ENCODE measurements around the gene ZNF487.
"Not testable (repeated sequence)": the region's sequence is repeated elsewhere in the genome, so short reads cannot be mapped to it uniquely, and the experiment has no call there.

ZNF487 gene

DNA sequence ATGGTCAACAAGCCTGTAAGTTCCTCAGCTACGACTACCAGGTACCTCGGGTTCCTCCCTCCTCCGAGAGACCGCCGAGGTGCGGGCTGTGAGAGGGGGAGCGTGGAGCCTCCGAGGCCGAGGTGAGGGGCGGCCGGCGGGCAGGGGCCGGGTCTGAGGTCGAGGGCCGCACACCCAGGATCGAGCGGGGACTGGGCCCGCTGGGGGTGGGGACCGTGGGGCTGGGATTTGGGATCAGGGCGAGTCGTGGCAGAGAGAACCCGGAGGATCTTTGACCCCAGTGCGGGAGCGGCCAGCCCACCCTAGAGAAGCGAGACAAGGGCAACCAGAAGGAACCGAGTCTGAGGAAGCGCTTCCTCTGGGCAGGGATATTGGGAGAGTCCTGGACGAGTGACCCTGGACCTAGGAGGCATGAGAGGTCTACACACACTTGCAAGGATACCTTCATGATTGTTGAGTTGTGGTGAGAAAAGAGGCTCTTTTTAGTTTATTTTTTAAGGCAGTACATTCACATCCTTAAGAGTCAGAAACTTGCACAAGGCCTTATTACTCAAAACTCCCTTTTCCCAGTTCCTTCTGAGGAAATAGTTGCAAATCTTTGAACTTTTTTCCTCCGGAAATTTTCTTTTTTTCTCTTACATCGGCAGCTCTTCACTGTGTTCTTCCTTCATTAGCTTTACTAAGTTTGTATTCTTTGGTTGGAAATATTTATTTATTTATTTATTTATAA, 395 bp downstream of the ZNF487 start:
- peak; percentile 28 for DNase-seq (ENCODE audit: low read depth)

DNA sequence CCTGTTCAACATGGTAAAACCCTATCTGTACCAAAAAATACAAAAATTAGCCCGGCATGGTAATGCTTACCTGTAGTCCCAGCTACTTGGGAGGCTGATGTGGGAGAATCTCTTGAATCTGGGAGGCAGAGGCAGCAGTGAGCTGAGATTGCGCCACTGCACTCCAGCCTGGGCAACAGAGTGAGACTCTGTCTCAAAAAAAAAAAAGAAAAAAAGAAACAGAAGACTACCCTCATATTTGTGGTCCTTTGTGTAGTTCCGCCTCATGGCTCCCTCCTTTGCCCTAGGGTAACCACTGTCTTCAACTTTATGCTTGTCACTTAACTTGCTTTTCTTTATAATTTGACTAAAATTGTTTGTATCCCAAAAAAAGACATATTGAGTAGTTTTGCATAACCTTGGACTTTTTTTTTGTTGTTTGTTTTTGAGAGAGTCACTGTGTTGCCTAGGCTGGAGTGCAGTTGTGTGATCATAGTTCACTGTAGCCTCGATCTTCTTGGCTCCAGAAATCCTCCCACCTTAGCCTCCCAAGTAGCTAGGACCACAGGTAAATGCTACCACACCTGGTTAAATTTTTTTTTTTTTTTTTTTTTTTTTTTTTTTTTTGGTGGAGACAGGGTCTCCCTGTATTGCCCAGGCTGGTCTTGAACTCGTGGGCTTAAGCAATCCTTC, 3.7 kb downstream of the ZNF487 start:
- no peak for DNase-seq (ENCODE audit: low read depth)

DNA sequence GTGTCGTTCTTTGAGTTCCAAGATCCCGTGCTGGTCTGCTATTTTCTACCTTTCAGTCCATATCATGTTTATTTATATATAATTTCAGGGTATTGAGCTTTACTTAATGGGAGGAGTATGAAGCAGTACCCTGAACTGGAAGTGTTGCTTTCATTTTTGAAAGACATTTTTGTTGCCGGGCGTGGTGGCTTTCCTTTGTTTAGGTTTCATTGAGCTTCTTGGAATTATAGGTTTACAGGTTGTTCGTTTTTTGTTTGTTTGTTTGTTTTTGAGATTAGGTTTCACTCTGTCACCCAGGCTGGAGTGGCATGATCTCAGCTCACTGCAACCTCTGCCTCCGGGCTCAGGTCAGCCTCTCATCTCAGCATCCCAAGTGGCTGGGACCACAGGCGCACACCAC, 7.4 kb downstream of the ZNF487 start:
- no peak for DNase-seq (ENCODE audit: low read depth)

DNA sequence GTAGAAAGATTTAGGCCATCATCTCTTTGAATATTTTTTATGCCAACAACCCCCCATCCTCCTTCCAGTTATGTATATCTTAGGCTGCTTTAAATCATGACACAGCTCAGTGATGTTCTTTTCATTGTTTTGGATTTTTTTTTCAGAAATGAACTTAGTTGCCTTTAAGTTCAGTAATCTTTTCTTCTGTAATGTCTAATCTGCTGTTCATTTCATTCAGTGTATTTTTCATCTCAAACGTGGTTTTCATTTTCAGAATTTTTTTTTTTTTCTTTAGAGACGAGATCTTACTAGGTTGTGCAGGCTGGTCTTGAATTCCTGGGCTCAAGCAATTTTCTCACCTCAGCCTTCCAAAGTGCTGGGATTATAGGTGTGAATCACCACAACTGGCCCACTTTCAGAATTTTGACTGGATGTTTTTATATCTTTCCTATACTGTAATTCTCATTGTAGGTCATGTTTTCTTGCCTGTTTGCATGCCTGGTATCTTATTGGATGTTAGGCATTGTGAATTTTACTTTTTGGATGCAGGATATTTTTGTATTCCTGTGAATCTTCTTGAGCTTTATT, 8.1 kb downstream of the ZNF487 start:
- no peak for DNase-seq (ENCODE audit: low read depth)

- not testable (repeated sequence) for DNase-seq (ENCODE audit: low read depth)
These were observed 9.5 kb downstream of the ZNF487 start for GRCh38 chr10:43446219-43447017.

DNA sequence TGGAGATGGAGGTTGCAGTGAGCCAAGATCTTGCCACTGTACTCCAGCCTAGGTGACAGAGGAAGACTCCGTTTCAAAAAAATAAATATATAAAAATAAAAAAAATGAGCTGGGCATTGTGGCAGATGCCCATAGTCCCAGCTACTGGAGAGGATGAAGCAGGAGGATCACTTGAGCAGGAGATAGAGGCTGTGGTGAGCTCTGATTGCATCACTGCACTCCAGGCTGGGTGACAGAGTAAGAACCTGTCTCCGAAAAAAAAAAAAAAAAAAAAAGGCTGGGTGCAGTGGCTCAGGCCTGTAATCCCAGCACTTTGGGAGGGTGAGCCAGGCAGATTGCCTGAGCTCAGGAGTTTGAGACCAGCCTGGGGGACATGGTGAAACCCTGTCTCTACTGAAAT, 11.8 kb downstream of the ZNF487 start:
- no peak for DNase-seq (ENCODE audit: low read depth)

DNA sequence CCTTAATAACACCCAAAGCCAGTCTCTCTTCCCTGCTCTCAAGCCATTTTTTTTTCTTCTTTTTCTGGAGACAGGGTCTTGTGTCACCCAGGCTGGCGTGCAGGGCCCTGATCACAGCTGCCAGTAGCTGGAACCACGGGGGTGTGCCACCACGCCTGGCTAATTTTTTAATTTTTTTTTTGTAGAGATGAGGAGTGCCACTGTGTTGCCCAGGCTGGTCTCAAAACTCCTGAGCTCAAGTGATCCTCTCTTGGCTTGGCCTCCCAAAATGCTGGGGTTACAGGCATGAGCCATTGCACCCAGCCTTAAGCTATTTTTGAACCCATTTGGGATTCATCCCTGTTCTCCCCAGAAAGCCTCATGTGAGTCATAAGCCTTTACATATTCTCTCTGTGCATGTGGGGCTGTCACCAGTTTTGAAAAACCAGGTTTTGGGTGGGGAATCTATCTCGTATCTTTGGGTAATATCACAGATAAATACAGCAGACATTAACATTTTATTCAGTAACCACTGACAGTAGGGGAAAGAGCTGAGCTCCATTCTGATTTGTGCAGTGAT, 15.5 kb downstream of the ZNF487 start:
- no peak for DNase-seq (ENCODE audit: low read depth)

DNA sequence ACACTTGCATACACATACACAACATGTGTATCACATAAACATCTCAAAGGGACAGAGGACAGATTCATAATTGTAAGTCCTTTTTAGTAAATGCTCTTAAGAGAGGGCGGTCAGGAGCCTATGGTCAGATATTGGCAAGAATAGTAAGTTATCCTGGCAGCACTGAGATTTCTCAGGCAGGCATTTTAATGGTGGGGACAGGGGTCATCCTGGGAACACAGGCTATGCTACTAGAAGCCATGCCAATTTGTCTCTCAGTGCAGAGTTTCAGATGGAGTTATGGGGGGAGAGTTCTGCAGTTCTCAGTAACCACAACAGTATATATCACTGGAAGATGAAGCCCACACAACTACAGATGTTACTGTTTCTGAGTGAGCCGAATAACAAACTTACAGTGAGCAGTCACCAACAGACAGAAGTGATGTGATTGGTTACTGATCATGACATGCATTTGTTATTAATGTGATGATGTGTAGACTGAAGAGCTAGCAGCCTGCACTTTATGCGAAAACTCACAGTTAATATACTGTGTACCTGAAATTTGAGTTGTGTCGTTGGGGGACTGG, 16.4 kb downstream of the ZNF487 start:
- DNase-seq (ENCODE audit: low read depth) = no peak

DNA sequence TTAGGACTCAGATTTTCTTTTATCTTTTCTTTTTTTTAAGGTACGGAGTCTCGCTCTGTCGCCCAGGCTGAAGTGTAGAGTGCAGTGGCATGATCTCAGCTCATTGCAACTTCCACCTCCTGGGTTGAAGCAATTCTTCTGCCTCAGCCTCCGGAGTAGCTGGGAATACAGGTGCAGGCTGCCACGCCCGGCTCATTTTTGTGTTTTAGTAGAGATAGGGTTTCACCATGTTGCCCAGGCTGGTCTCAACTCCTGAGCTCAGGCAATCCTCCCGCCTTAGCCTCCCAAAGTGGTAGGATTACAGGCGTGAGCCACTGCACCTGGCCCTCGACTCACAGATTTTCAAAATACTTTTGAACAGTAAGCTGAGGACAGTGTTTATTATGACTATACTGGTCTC, 17.1 kb downstream of the ZNF487 start:
- DNase-seq (ENCODE audit: low read depth) = not testable (repeated sequence)

GRCh38 chr10:43456561-43456960, 19.6 kb downstream of the ZNF487 start:
- DNase-seq (ENCODE audit: low read depth) = not testable (repeated sequence)

GRCh38 chr10:43458227-43458626, 21.3 kb downstream of the ZNF487 start:
- no peak for DNase-seq (ENCODE audit: low read depth)

GRCh38 chr10:43461950-43462349, 25.0 kb downstream of the ZNF487 start:
- DNase-seq (ENCODE audit: low read depth) = peak; percentile 82

DNA sequence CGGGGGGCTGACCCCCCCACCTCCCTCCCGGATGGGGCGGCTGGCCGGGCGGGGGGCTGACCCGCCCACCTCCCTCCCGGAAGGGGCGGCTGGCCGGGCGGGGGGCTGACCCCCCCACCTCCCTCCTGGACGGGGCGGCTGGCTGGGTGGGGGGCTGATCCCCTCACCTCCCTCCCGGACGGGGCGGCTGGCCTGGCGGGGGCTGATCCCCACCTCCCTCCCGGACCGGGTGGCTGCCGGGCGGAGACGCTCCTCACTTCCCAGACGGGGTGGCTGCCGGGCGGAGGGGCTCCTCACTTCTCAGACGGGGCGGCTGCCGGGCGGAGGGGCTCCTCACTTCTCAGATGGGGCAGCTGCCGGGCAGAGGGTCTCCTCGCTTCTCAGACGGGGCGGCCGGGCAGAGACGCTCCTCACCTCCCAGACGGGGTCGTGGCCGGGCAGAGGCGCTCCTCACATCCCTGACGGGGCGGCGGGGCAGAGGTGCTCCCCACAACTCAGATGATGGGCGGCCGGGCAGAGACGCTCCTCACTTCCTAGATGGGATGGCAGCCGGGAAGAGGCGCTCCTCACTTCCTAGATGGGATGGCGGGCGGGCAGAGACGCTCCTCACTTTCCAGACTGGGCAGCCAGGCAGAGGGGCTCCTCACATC, 28.3 kb downstream of the ZNF487 start:
- not testable (repeated sequence) for DNase-seq (ENCODE audit: low read depth)

- not testable (repeated sequence) for DNase-seq (ENCODE audit: low read depth)
These were observed 28.8 kb downstream of the ZNF487 start for GRCh38 chr10:43465736-43466120.

GRCh38 chr10:43471146-43471545, 34.2 kb downstream of the ZNF487 start:
- no peak for DNase-seq (ENCODE audit: low read depth)

DNA sequence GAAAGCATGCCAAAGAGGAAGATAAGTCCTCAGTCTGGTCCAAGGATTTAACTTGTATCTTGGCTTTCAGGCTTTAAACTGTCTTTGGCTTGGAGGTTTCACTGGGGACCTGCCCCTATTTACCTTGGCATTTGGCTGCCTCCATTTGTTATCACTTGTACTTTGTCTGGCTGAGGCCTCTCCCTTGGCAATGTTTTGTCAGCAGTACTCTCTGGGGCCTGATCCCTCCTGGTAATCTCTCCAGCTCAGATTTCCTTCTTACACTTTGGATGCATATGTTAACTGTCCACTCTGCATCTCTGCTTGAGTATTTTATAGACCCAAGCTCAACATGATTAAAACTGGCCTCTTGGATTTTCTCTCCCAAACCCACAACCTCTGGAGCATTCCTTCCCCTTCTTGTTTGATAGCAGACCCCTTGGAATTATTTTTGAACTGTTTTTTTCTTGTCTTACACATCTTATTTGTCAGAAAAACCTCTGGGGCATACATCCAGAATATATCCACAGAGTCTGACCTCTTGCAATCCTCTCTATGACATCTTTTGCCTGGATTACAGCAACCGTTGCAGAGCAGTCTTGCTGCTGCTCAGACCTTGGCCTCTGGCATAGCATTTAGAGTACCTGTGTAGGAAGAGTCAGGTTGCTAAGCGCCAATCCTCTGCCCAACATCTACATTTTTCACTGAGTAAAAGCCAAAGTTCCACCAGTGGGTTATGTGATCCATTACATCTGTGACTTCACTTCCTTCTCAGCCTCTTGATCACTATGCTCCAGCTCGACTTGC, 35.2 kb downstream of the ZNF487 start:
- no peak for DNase-seq (ENCODE audit: low read depth)

GRCh38 chr10:43479275-43479674, 42.4 kb downstream of the ZNF487 start:
- peak; percentile 33 for DNase-seq (ENCODE audit: low read depth)

DNA sequence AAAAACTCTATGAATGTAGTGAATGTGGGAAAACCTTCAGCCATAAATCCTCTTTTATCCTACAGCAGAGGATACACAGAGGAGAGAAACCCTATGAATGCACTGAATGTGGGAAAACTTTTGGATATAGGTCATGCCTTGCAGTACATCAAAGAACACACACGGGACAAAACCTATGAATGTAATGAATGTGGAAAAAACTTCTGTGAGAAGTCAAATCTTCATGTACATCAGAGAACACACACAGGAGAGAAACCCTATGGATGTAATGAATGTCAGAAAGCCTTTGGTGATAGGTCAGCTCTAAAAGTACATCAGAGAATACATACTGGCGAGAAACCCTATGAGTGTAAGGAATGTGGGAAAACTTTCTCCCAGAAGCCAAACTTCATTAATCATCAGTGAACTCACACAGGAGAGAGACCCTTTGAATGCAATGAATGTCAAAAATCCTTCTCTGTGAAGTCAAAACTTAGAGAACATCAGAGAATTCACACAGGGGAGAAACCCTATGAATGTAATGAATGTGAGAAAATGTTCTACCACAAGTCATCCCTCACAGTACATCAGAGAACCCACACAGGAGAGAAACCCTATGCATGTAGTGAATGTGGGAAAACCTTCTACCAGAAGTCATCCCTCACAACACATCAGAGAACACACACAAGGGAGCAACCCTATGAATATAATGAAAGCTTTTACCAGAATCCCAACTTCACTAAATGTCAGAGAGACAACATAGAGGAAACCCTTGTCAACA, 45.6 kb downstream of the ZNF487 start:
- no peak for DNase-seq (ENCODE audit: low read depth)

GRCh38 chr10:43491855-43492254, 54.9 kb downstream of the ZNF487 start:
- no peak for DNase-seq (ENCODE audit: low read depth)

- no peak for DNase-seq (ENCODE audit: low read depth)
These were observed 66.0 kb downstream of the ZNF487 start for GRCh38 chr10:43502931-43503330.
